ENCODE data around the gene PCDHA1. TPM values are rescaled to one million over a fixed set of nuclear protein-coding genes. Genes with fewer than 3 reads are reported as not detected.
"Not testable (repeated sequence)": the region's sequence is repeated elsewhere in the genome, so short reads cannot be mapped to it uniquely, and the experiment has no call there.

PCDHA1 gene
- total RNA-seq, 1 experiment from 2014 or later, result not detected

GRCh38 chr5:140800816-140801493, 15.0 kb downstream of the PCDHA1 start, which contains the start of gene PCDHA3 (continued):
- no peak for TF ChIP-seq SP1 (IDR thresholded peaks at IDR 0.05; ENCODE audit: low read depth)
- no peak for TF ChIP-seq ZNF274 (IDR thresholded peaks at IDR 0.05; ENCODE audit: low read depth, low read length)
- TF ChIP-seq POLR2A (IDR thresholded peaks at IDR 0.05; ENCODE audit: borderline replicate concordance, extremely low read depth, insufficient read depth, insufficient read length), result no peak

GRCh38 chr5:140801494-140801841, 15.5 kb downstream of the PCDHA1 start:
- ChIA-PET POLR2A (no interaction called here), CTCF (no interaction called here), RAD21 (ENCODE audit: low non-redundant PET in 1 of 2, low total read pairs in 2 of 2, uncharacterized antibody in 2 of 2, unreplicated experiment in 2 of 2) (no interaction called here)
- no peak overlapping the region for H3K27ac ChIP-seq (ENCODE audit: low read depth, low read length)
- H3K4me2 ChIP-seq (ENCODE audit: low read length), result no peak overlapping the region
- no peak overlapping the region for H3K9ac ChIP-seq (ENCODE audit: low read length)
- H3K4me1 ChIP-seq (ENCODE audit: control insufficient read depth in 1 of 2, insufficient read depth in 2 of 2, low read length in 2 of 2), result no peaks in the 10 kb centered on the region
- H4K20me1 ChIP-seq (ENCODE audit: insufficient read depth), result no peaks in the 10 kb centered on the region
- TF ChIP-seq RAD21 (IDR thresholded peaks at IDR 0.05; ENCODE audit: low read depth), result no peak
- no peak for TF ChIP-seq POLR2A (IDR thresholded peaks at IDR 0.05; ENCODE audit: borderline replicate concordance, extremely low read depth, insufficient read depth, insufficient read length)
- no peak for TF ChIP-seq CEBPB (IDR thresholded peaks at IDR 0.05; ENCODE audit: low read depth)
- no peak for TF ChIP-seq MAX (IDR thresholded peaks at IDR 0.05)
- no peak for TF ChIP-seq JUND (IDR thresholded peaks at IDR 0.05)
- ATAC-seq (no peak), DNase-seq (ENCODE audit: low read depth, low spot score) (no peak)
- no peak overlapping the region for H2AFZ ChIP-seq (ENCODE audit: low read depth, low read length, poor library complexity, severe bottlenecking)
- H3K9me2 ChIP-seq (ENCODE audit: insufficient read depth), result no peaks in the 10 kb centered on the region
- intact Hi-C loops (cut with micrococcal nuclease), result no loop called here
- H3K79me2 ChIP-seq (ENCODE audit: insufficient read depth, low read length), result no peaks in the 10 kb centered on the region
- H3K9me3 ChIP-seq (ENCODE audit: control insufficient read depth in 1 of 2, insufficient read depth in 1 of 2, low read depth in 1 of 2, low read length in 2 of 2), result peaks cover 0 to 5% of the 10 kb centered on the region in 2 experiments; a peak in 2 of 4 replicates
- BruUV-seq (replicated peaks), result no TSS peak
- no peaks in the 10 kb centered on the region for H3K36me3 ChIP-seq (ENCODE audit: control insufficient read depth in 1 of 2, insufficient read depth in 2 of 2, low read length in 2 of 2)
- H3K4me3 ChIP-seq (replicated peaks in 1 of 2; ENCODE audit: low read depth in 1 of 2, low read length in 2 of 2), result no peak overlapping the region
- H3K27me3 ChIP-seq (ENCODE audit: insufficient read depth, low read length), result no peaks in the 10 kb centered on the region

GRCh38 chr5:140802381-140802780, 16.4 kb downstream of the PCDHA1 start:
- DNase-seq (ENCODE audit: low read depth, low spot score); H3K36me3 ChIP-seq (ENCODE audit: control insufficient read depth in 1 of 2, insufficient read depth in 2 of 2, low read length in 2 of 2); H4K20me1 ChIP-seq (ENCODE audit: insufficient read depth); intact Hi-C loops (cut with micrococcal nuclease); H3K27me3 ChIP-seq (ENCODE audit: insufficient read depth, low read length); H3K4me2 ChIP-seq (ENCODE audit: low read length); POLR2A ChIA-PET; H3K27ac ChIP-seq (ENCODE audit: low read depth, low read length); H3K4me1 ChIP-seq (ENCODE audit: control insufficient read depth in 1 of 2, insufficient read depth in 2 of 2, low read length in 2 of 2); H3K9me2 ChIP-seq (ENCODE audit: insufficient read depth); H3K79me2 ChIP-seq (ENCODE audit: insufficient read depth, low read length); CTCF ChIA-PET; H2AFZ ChIP-seq (ENCODE audit: low read depth, low read length, poor library complexity, severe bottlenecking); H3K4me3 ChIP-seq (replicated peaks in 1 of 2; ENCODE audit: low read depth in 1 of 2, low read length in 2 of 2); H3K9me3 ChIP-seq (ENCODE audit: control insufficient read depth in 1 of 2, insufficient read depth in 1 of 2, low read depth in 1 of 2, low read length in 2 of 2); BruUV-seq (replicated peaks); RAD21 ChIA-PET (ENCODE audit: low non-redundant PET in 1 of 2, low total read pairs in 2 of 2, uncharacterized antibody in 2 of 2, unreplicated experiment in 2 of 2); H3K9ac ChIP-seq (ENCODE audit: low read length); ATAC-seq: not testable (repeated sequence)

All from HCT116 (cell line).